ENCODE results near the gene PI4KA.

- TF ChIP-seq, protein P1, sequence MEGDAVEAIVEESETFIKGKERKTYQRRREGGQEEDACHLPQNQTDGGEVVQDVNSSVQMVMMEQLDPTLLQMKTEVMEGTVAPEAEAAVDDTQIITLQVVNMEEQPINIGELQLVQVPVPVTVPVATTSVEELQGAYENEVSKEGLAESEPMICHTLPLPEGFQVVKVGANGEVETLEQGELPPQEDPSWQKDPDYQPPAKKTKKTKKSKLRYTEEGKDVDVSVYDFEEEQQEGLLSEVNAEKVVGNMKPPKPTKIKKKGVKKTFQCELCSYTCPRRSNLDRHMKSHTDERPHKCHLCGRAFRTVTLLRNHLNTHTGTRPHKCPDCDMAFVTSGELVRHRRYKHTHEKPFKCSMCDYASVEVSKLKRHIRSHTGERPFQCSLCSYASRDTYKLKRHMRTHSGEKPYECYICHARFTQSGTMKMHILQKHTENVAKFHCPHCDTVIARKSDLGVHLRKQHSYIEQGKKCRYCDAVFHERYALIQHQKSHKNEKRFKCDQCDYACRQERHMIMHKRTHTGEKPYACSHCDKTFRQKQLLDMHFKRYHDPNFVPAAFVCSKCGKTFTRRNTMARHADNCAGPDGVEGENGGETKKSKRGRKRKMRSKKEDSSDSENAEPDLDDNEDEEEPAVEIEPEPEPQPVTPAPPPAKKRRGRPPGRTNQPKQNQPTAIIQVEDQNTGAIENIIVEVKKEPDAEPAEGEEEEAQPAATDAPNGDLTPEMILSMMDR (IDR thresholded peaks at IDR 0.05; ENCODE audit: low read depth, low read length): no peak
- TF ChIP-seq POLR2A (IDR thresholded peaks at IDR 0.05; ENCODE audit: extremely low read depth, insufficient read length): no peak
- no peak for TF ChIP-seq MAX (IDR thresholded peaks at IDR 0.05; ENCODE audit: low read depth, low read length)
These were observed 29.0 kb downstream of the PI4KA start for GRCh38 chr22:20829491-20830134.

Data from NB4 (cell line).